NCI-H2196 (cell line): ENCODE measurements around the gene ALK.

ENCODE experiments used
- DNase-seq: peaks from one replicate; lab custom pipeline; 2025; ENCODE audit not compliant: unreplicated experiment; lab: John Stamatoyannopoulos, UW

ALK gene

GRCh38 chr2:29388071-29388470 is 533.3 kb downstream of the ALK start:
- DNase-seq, result no peak

- no peak for DNase-seq
Observed at GRCh38 chr2:29382486-29382885, 538.9 kb downstream of the ALK start.

GRCh38 chr2:29377788-29378187 is 543.6 kb downstream of the ALK start:
- no peak for DNase-seq

GRCh38 chr2:29376541-29376940 is 544.8 kb downstream of the ALK start:
- DNase-seq, result no peak

GRCh38 chr2:29375843-29376242 is 545.5 kb downstream of the ALK start:
- DNase-seq, result no peak

- DNase-seq, result no peak
Observed at GRCh38 chr2:29374823-29375222, 546.6 kb downstream of the ALK start.

- DNase-seq, result no peak
Observed at GRCh38 chr2:29373870-29374269, 547.5 kb downstream of the ALK start.

- no peak for DNase-seq
Observed at GRCh38 chr2:29372185-29372584, 549.2 kb downstream of the ALK start.

GRCh38 chr2:29370581-29371125 is 550.7 kb downstream of the ALK start:
- DNase-seq, result no peak

GRCh38 chr2:29370173-29370572 is 551.2 kb downstream of the ALK start:
- DNase-seq, result no peak

GRCh38 chr2:29368659-29369040 is 552.7 kb downstream of the ALK start:
- DNase-seq, result no peak

GRCh38 chr2:29367986-29368658 is 553.3 kb downstream of the ALK start:
- DNase-seq, result no peak

GRCh38 chr2:29363111-29363510 is 558.3 kb downstream of the ALK start:
- DNase-seq, result no peak

- DNase-seq, result no peak
Observed at GRCh38 chr2:29361231-29361630, 560.2 kb downstream of the ALK start.

GRCh38 chr2:29360016-29360784 is 561.2 kb downstream of the ALK start:
- DNase-seq, result no peak

- no peak for DNase-seq
Observed at GRCh38 chr2:29353403-29353991, 567.9 kb downstream of the ALK start.

- DNase-seq, result no peak
Observed at GRCh38 chr2:29351916-29352591, 569.3 kb downstream of the ALK start.

- DNase-seq, result no peak
Observed at GRCh38 chr2:29351248-29351647, 570.1 kb downstream of the ALK start.

GRCh38 chr2:29349316-29350030 is 571.9 kb downstream of the ALK start:
- no peak for DNase-seq

- no peak for DNase-seq
Observed at GRCh38 chr2:29347774-29348461, 573.5 kb downstream of the ALK start.
